Activated T-cell treated with anti-CD3 and anti-CD28 coated beads, Interleukin-2, amount 50 U/mL, for 4 hours (primary cell): Measurements from ENCODE around the gene ZNF761. TPM values are rescaled to one million over a fixed set of nuclear protein-coding genes. Genes with fewer than 3 reads are reported as not detected.
"Not testable (repeated sequence)": the region's sequence is repeated elsewhere in the genome, so short reads cannot be mapped to it uniquely, and the experiment has no call there.

Experiments
- ATAC-seq, 2 donors: fragments of 200-7000 bp; cut with Tn5 transposase; one replicate each; pipeline ENCODE4 v1.10.0; 2021
- DNase-seq: peaks from one replicate; pipeline ENCODE4 v3.0.0-alpha.2; 2020
- H3K27me3 Mint-ChIP-seq: one replicate; pipeline ENCODE4 v1.8.0; 2021; ENCODE audit warnings: low read depth, mixed read lengths
- H3K36me3 Mint-ChIP-seq: one replicate; pipeline ENCODE4 v1.8.0; 2022; ENCODE audit warnings: mixed read lengths; ENCODE audit not compliant: insufficient read depth
- H3K4me1 Mint-ChIP-seq: one replicate; pipeline ENCODE4 v1.8.0; 2021; ENCODE audit warnings: low read depth, mixed read lengths
- H3K4me3 Mint-ChIP-seq: one replicate; pipeline ENCODE4 v1.8.0; 2021; ENCODE audit warnings: mild to moderate bottlenecking, moderate library complexity, mixed read lengths
- H3K9me3 Mint-ChIP-seq: one replicate; pipeline ENCODE4 v1.8.0; 2021; ENCODE audit warnings: mixed read lengths
- total RNA-seq, 3 donors: library from RNA; stranded (reverse); gene quantifications; one replicate each; pipeline ENCODE4 v1.2.1, GENCODE V29; 2021

ZNF761 gene
- total RNA-seq, 3 donors from 2014 or later: 7.8 to 9.0 (median 8.4) TPM

- H3K4me3 Mint-ChIP-seq, H3K27me3 Mint-ChIP-seq, H3K4me1 Mint-ChIP-seq, H3K9me3 Mint-ChIP-seq, H3K36me3 Mint-ChIP-seq, DNase-seq, ATAC-seq: not testable (repeated sequence)
Observed at GRCh38 chr19:53423074-53423473, 8.7 kb upstream of the ZNF761 start.

- H3K4me3 Mint-ChIP-seq, H3K36me3 Mint-ChIP-seq, DNase-seq, H3K4me1 Mint-ChIP-seq, ATAC-seq, H3K27me3 Mint-ChIP-seq, H3K9me3 Mint-ChIP-seq: not testable (repeated sequence)
Observed at GRCh38 chr19:53423680-53424079, 8.1 kb upstream of the ZNF761 start.

GRCh38 chr19:53424968-53425597 is 6.7 kb upstream of the ZNF761 start:
- H3K27me3 Mint-ChIP-seq: no peaks in the 10 kb centered on the region
- H3K4me1 Mint-ChIP-seq: peaks cover 6% of the 10 kb centered on the region
- no peak overlapping the region for H3K4me3 Mint-ChIP-seq
- H3K36me3 Mint-ChIP-seq: no peaks in the 10 kb centered on the region
- H3K9me3 Mint-ChIP-seq: no peaks in the 10 kb centered on the region
- ATAC-seq (peak; percentile 72 to 86), DNase-seq (peak; percentile 67)

GRCh38 chr19:53432088-53432661 is 391 bp downstream of the ZNF761 start:
- DNase-seq (peak; percentile 7), ATAC-seq (peak; percentile 25 to 32)
- Mint-ChIP-seq H3K4me1 (peaks cover 31% of the 10 kb centered on the region), H3K27me3 (no peaks in the 10 kb centered on the region), H3K9me3 (peaks cover 7% of the 10 kb centered on the region), H3K4me3 (peak overlapping the region; percentile 97), H3K36me3 (peaks cover 36% of the 10 kb centered on the region)

GRCh38 chr19:53443809-53444208 is 12.0 kb downstream of the ZNF761 start:
- Mint-ChIP-seq H3K9me3 (peaks cover 34% of the 10 kb centered on the region), H3K36me3 (peaks cover 74% of the 10 kb centered on the region)
- not testable (repeated sequence) for H3K4me1 Mint-ChIP-seq, H3K27me3 Mint-ChIP-seq, H3K4me3 Mint-ChIP-seq, ATAC-seq, DNase-seq

- DNase-seq, ATAC-seq, H3K27me3 Mint-ChIP-seq, H3K4me1 Mint-ChIP-seq, H3K4me3 Mint-ChIP-seq: not testable (repeated sequence)
- Mint-ChIP-seq H3K9me3 (peaks cover 35% of the 10 kb centered on the region), H3K36me3 (peaks cover 80% of the 10 kb centered on the region)
Observed at GRCh38 chr19:53447196-53447595, 15.4 kb downstream of the ZNF761 start.

- H3K9me3 Mint-ChIP-seq: peaks cover 47% of the 10 kb centered on the region
- DNase-seq: no peak
- no peak for ATAC-seq
- no peak overlapping the region for H3K4me3 Mint-ChIP-seq
- no peaks in the 10 kb centered on the region for H3K27me3 Mint-ChIP-seq
- no peaks in the 10 kb centered on the region for H3K4me1 Mint-ChIP-seq
- H3K36me3 Mint-ChIP-seq: peaks cover 61% of the 10 kb centered on the region
Observed at GRCh38 chr19:53455828-53456227, 24.0 kb downstream of the ZNF761 start.

- Mint-ChIP-seq H3K27me3 (peaks cover 17% of the 10 kb centered on the region), H3K9me3 (peaks cover 58% of the 10 kb centered on the region), H3K36me3 (peaks cover 25% of the 10 kb centered on the region)
- not testable (repeated sequence) for H3K4me1 Mint-ChIP-seq, DNase-seq, ATAC-seq, H3K4me3 Mint-ChIP-seq
Observed at GRCh38 chr19:53460131-53460721, 28.4 kb downstream of the ZNF761 start.

GRCh38 chr19:53461866-53462265 is 30.1 kb downstream of the ZNF761 start:
- H3K36me3 Mint-ChIP-seq: peaks cover 9% of the 10 kb centered on the region
- H3K27me3 Mint-ChIP-seq: peaks cover 17% of the 10 kb centered on the region
- peaks cover 42% of the 10 kb centered on the region for H3K9me3 Mint-ChIP-seq
- H3K4me1 Mint-ChIP-seq: peaks cover 2% of the 10 kb centered on the region
- no peak overlapping the region for H3K4me3 Mint-ChIP-seq
- DNase-seq (no peak), ATAC-seq (no peak)

GRCh38 chr19:53462861-53463260 is 31.1 kb downstream of the ZNF761 start:
- Mint-ChIP-seq H3K27me3 (peaks cover 17% of the 10 kb centered on the region), H3K36me3 (peaks cover 6% of the 10 kb centered on the region), H3K4me3 (no peak overlapping the region), H3K4me1 (peaks cover 5% of the 10 kb centered on the region), H3K9me3 (peaks cover 37% of the 10 kb centered on the region)
- ATAC-seq (no peak), DNase-seq (no peak)

GRCh38 chr19:53463263-53463662 is 31.5 kb downstream of the ZNF761 start:
- no peak for ATAC-seq
- peaks cover 6% of the 10 kb centered on the region for H3K36me3 Mint-ChIP-seq
- H3K4me1 Mint-ChIP-seq: peaks cover 7% of the 10 kb centered on the region
- peaks cover 17% of the 10 kb centered on the region for H3K27me3 Mint-ChIP-seq
- H3K9me3 Mint-ChIP-seq: peaks cover 34% of the 10 kb centered on the region
- H3K4me3 Mint-ChIP-seq: no peak overlapping the region
- no peak for DNase-seq

GRCh38 chr19:53466726-53467484 is 35.1 kb downstream of the ZNF761 start:
- Mint-ChIP-seq H3K4me3 (peak overlapping the region; percentile 90), H3K36me3 (peaks cover 10% of the 10 kb centered on the region), H3K27me3 (peaks cover 17% of the 10 kb centered on the region), H3K4me1 (peaks cover 22% of the 10 kb centered on the region), H3K9me3 (peaks cover 21% of the 10 kb centered on the region)
- peak; percentile 5 for DNase-seq
- peak; percentile 14 to 24 for ATAC-seq

GRCh38 chr19:53467485-53468262 is 35.9 kb downstream of the ZNF761 start, which contains the start of gene ZNF813:
Gene ZNF813 (plus strand): TSS chr19:53467733. CDS start chr19:53483823, 16,090 bp downstream.
- Mint-ChIP-seq H3K36me3 (peaks cover 17% of the 10 kb centered on the region), H3K27me3 (peaks cover 16% of the 10 kb centered on the region)

GRCh38 chr19:53468628-53469027 is 36.8 kb downstream of the ZNF761 start:
- not testable (repeated sequence) for H3K27me3 Mint-ChIP-seq, ATAC-seq, DNase-seq
- Mint-ChIP-seq H3K36me3 (peaks cover 25% of the 10 kb centered on the region), H3K4me3 (peak overlapping the region; percentile 90), H3K4me1 (peaks cover 25% of the 10 kb centered on the region), H3K9me3 (peaks cover 18% of the 10 kb centered on the region)

More at GRCh38 chr19:53467485-53468262, 35.9 kb downstream of the ZNF761 start, which contains the start of gene ZNF813:
- Mint-ChIP-seq H3K4me3 (peak within 1 kb of the TSS; percentile 90), H3K9me3 (peaks cover 25% of the 10 kb centered on the region), H3K4me1 (peaks cover 25% of the 10 kb centered on the region)
- DNase-seq (peak; percentile 98), ATAC-seq (peak; percentile 97 to 99)
